RPMI7951 (cell line): Measurements from ENCODE around the gene NPB. TPM values are rescaled to one million over a fixed set of nuclear protein-coding genes. Genes with fewer than 3 reads are reported as not detected.

Source experiments
- DNase-seq: peaks from one replicate; pipeline ENCODE4 v3.0.0-alpha.2; 2012; ENCODE audit warnings: low read depth
- total RNA-seq: library from RNA; depleted of rRNA; stranded (reverse); fragments of >200 nt; shearing (Covaris generic); gene quantifications from 2 replicates; pipeline ENCODE4 v1.2.3, GENCODE V29; 2014; rRNA removed

Gene NPB
- total RNA-seq, result 3.7 and 3.9 TPM in 2 replicates

DNA sequence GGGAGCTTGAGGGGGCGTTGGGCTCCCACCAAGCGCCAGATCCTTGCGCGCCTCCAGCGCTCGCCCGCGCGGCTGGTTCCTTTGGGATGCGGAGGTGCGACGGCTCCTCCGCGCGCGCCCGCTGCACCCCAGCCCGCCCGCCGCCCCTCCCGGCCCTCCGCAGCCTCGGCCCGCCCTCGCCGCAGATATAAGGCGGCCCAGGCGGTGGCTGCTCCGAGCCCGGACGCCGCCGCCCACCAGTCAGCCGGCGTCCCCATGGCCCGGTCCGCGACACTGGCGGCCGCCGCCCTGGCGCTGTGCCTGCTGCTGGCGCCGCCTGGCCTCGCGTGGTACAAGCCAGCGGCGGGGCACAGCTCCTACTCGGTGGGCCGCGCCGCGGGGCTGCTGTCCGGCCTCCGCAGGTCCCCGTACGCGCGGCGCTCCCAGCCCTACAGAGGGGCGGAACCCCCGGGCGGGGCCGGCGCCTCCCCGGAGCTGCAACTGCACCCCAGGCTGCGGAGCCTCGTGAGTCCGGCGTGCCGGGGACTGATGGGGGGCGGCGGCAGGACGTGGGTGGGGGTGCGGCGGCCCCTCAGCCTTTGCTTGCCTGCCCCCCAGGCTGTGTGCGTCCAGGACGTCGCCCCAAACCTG, at the start of gene NPB:
TSS of gene NPB (plus strand) at position 216 of the 630 bp plus-strand sequence. CDS start at position 256, 40 bp downstream.
- no peak for DNase-seq

DNA sequence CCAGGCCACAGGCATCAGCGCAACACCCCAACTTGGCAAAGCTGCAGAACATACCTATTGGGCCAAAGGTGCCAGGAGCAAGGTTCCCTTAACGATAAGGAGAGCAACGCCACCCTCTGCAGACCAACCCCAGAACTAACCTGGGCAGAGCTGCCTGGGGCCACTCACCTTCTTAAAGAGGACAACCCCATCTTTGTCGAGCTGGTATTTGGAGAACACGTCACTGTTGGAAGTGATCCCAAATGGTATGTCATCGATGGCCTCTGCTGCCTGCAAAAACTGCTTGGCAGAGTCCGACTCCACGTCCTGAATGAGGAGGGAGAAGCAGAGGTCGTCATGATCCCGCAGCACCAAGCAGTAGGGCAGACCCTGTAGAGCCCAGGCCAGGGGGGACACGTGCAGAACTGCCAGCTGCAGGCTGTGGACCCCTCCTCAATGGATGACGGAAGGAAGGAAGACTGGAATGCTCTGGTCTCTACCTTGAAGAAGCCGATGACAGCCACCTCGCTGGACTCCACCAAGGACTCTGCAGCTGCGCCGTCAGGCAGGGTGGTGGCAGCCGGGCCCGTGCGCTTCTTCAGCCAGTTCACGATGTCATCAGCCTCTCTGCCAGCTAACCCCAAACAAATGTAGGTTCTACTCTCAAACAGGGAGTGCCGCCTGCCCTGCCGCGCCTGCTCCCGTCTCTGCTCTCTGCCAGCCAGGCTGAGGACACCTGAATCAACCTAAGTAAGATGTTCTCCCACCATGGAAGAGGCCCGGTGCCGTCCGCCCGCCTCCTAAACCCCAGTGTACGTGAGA, 46.9 kb upstream of the NPB start:
- no peak for DNase-seq

DNA sequence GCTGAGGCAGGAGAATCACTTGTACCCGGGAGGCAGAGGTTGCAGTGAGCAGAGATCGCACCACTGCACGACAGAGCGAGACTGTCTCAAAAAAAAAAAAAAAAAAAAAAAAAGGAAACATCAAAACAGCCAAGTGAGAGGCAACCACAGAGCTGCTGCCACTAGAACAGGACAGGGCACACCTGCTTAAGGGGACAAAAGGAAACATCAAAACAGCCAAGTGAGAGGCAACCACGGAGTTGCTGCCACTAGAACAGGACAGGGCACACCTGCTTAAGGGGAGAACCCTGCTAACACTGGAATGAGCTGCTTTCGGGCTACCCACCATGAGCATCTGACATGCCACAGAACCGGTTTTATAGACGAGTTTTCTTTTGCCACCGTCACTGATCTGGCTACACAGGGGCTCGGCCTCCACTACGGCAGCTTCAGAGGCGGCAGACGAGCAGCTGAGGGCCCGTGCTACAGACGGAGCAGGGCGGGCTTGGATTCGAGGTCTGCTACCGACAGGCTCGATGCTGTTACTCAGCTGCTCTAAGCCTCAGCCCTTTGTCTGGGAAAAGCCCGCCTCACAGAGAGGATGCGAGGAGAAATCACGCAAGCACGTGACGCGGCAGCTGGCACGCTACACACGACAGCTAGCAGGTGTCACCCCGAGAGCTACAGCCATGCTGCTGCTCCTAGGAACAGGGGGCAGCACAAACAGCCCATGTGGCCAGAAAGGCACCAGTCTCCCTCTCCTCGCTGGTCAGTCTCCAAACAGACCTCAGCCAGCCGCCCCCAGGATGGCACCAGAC, 43.7 kb upstream of the NPB start:
- DNase-seq, result no peak

DNA sequence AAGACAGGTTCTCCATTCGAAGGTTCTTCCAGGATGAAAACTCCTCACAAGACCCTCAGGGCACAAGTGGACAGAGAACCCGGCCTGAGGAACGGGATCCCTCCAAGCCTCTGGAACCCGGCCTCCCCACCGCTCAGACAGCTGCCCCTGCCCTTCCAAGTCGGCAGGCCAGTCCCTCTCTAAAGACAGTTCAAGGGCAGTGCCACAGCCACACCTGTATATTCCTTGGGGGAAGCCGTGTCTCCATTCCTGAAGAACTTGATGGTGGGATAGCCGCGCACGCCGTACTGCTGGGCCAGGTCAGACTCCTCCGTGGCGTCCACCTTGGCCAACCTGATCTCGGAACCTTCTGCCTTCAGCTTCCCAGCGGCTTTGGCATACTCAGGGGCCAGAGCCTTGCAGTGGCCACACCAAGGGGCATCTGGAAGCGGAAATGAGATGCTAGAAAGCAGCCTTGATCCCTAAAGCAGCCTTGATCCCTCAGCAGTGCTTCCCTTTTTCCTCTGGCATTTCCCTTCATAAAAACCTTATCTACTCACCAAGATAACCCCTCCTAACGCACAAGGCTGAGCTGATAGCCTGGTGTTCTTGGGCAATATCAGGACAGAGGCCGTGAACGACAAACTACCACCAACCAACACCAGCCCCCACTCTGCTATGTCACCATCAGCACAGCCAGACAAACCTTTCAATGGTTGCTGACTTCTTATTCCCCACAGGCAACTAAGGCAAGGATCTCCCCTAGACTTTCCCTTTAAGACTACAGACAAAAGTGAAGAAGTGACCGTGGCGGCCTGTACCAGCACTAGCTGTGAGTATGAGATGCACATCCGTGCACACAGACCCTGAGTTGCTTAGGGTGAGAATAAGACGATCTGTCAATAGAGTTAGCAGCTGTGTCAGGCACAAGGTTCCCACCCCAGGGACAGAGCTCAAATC, 42.8 kb upstream of the NPB start:
- DNase-seq, result no peak

DNA sequence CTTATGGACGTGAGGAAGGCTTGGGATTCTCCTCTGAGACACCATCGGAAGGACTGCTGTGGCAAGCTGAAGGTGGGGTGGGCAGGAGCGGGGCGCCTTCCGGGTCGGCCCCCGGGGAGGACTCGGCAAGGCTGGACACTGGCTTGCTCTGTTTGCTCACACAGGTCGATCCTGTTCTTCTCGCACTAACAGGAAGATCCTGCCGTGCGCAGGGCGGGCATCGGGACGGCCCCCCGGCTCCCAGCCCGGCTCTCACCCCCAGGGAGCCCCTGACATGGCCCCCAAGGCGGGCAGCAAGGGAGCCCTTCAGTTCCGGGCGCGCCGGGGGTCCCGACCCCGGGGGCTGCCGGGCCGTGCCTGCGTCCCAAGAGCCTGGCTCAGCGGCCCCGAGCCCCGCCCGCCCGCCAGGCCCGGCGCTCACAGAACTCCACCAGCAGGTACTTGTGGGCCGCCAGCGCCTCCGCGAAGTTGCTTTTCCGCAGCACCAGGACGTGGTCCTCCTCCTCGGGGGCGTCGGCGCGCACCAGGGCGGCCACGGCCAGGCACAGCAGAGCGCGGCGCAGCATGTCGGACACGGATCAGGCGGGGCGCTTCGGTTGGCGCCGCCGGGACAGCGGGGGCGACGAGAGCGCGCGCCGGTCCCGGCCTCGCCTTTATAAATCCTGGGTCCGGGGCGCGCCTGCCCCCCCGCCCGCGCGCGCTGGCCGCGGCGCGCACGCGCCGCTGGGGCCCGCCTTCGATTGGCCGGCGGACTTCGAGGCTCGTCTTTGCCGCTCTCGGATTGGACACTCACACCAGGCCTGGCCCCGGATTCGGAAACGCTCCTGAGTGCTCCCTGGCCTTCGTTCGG, 41.9 kb upstream of the NPB start, which contains the start of gene P4HB:
TSS of gene P4HB (minus strand) at position 630 of the 850 bp plus-strand sequence. CDS start at position 566, 64 bp downstream.
- no peak for DNase-seq

DNA sequence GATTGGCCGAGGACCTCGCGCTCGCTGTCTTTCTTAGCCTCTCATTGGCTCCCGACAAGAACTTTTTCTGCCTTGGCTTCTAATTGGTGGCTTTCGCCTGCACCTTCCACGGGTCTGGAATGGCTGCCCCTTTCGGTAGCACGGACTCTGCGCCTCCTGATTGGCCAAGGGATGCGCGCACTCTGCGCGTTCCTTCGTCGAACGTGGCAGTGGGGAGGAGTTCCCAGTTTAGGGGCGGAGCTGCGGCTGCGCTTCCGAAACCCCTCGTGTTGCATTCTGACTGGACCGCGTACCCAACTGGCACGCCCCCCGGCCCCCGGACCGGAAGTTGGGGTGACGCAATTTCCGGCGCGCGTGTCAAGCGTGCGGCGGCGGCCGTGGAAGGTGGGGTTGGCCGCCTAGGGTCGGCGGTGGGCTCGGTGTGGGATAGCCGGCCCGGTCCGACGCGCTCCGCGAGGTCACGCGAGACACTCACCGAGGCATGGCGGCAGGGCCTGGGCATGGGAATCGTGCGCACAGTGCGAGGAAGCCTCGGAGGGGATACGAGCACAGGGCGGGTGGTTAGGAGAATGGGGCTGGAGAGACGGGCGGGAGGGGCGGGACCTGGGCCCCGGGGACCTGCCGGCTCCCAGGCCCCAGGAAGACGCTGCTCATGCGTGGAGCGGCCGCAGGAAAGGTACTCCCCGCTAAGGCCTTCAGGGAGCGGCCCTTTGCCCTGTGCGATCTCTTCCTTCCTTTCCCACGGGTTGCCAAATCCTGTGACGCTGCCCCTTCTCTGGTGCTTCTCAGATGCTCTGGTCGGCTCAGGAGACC, 41.1 kb upstream of the NPB start:
- peak; percentile 100 for DNase-seq

DNA sequence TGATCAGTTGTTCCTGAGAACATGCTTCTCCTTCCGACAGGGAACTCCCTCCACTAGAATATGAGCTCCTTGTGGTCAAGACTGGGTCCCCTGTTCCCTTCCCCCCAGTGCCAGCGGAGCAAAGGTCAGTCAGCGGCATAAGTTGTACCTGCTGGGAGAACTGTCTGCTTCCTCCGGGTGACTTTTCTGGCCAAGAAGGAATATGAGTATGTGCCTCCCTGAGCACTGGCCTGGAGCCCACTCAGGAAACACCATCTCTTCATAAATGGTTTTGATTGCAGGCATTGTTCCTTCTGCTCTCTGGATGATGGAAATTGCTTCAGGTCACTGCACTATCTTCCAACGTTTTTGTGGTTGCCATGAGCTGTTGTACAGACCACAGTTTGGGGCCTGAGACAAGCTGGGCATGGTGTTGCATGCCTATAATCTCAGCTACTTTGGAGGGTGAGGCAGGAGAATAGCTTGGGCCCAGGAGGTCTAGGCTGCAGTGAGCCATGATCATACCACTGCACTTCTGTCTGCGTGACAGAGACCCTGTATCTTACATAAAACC, 38.8 kb upstream of the NPB start:
- DNase-seq, result no peak

DNA sequence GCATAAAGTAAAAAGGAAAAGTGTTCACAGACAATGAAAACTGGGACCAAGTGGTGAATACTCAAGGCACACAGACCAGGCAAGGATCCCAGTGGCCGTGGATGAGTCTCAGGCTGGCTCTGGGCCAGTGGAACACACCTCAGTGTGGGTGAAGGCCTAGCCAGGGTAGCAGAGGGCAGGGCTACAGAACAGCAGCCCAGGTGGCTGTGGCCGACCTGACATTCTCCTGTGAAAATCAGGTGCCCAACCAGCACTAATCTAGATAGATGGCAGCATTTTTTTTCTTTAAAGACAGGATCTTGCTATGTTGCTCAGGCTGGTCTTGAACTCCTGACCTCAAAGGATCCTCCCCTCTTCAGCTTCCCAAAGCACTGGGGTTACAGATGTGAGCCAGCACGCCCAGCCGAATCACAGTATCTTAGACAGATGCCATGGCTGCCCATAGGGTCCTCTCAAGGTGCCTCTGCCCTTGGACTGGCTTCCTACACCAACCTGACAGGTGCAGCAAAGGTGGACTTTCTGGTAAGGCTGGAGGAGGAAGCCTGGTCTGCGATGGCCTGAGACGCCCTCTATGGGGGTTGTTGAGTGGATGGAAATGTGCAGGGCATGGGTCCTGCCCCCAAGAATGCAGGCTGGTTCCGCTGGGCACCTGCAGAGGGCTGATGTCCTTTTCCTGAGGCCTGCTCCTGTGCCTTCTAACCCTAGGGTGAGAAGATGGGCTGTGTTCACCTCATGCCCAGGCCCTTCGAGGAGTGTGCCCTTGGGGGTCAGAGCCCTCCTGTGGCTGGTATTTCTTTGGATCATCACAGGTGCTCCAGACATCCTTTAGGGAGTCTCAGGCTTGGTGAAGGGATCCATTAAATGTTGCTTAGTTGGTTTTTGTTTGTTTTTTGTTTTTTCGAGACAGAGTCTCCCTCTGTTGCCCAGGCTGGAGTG, 37.9 kb upstream of the NPB start:
- no peak for DNase-seq

DNA sequence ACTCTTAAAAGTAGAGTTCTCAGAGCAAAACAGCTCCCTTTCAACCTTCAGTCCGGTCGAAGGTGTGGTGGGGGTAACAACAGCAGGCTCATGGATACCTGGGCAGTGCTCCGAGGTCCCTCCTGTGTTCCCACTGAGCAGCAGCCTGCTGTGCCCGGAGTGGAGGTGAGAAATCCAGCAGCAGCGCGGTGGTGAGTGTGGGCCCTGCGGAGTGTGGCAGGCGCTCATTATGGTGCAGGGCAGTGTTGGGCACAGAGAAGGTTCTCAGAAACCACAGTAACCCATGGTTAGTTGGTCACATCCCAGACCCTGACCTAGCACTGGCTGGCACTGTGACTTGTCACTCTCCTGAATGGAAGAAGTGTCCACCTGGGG, 36.7 kb upstream of the NPB start:
- no peak for DNase-seq

DNA sequence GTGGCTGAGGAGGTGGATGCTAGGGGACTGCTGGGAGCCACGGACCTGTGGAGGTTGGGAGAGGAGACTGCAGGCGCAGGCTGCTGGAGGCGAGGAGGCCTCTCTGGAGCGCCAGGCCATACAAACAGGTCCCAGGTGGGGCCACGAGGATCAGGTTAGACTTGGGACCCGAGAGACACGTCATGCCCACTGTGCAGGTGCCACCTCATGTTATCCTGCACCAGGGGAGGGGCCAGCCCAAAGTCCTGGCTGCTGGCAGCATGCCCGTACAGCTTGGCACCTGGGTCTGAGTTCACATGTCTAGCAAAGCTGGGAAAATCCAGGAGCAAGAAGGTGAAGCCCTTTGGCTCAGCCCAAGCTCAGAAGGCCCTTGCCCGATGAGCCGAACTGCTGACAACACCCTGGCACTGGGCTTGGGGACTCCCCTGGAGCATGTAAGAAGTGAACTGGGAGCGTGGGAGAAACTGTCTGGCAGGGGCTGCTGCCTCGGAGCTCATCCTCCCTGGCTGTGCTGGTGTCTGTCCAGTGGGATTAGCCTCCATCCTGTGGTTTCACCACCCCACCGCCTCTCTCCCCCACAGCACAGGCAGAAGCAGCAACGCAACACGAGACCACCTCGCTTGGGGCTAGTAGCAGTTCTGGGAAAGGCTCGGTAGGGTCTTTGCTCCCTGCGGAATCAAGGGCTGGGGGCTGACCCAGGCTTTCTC, 36.2 kb upstream of the NPB start:
- no peak for DNase-seq

DNA sequence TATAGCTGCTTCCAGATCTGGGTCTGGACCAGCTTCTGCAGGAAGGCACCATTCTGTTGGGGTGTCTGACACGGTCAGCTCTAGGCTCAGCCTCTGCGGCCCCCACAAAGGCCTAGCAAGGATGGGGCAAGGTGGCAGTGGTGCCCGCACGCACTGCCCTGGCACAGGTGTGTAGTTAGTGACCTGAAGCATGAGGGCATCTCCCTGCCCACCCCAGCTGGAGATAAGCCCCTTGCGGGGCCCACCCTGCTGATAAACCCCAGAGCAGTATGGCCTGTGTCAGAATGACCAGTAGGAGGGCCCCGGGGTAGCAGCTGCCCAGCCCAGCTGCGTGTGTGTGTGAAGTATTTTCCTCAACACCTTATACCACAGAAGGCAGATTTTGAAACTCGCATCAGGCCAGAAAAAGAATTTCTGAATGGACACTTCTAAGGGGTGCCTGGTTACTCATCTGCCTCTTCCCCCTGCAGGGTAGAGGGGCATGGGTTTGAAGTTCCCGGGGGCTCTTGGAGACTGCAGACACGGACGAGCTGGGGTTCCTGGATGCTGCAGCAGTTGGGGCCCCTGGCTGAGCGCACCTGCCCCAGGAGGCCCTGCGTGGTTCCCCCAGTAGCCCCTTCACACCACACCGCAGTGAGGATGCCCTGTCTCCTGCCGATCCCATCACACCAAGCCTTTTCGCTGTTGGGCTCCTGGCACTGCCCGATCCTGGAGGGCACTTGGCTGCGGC, 35.4 kb upstream of the NPB start:
- no peak for DNase-seq

DNA sequence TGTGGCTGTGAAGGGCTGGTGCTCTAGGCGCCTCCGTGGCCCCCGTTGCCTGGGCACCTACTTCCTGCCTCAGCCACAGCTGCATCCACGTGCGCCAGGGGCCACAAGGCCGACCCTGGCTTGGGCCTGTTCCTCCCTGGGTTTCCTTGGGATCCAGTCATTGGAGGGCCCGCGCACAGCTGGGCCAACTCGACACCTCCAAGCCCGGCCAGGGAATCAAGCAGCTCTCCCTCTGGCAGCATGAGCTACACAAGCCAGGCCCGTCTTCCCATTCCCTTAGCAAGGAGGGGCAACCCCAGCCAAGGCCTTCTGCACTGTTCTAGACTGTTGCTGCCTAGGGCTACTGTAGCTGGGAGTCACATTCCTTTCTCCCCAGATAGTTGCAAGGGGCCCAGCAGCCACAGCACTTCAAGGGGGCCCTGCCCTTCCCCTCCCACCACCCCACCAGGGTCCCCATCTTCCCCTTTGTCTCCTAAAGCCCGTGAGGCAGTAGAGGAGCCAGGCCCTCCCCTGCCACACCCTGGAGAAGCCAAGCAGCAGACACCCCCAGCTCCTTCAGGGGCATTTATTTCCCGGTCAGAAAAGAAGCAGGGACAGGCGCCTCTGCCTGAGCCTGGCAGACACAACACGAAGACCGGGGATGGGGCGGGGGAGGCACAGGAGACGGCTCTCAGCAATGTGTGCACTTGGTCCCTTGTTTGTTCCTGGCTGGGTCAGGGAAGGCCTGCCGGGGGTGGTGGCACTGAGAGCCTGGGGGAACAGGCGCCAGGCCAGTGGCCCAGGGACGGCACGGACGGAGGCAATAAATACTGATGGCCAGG, 34.7 kb upstream of the NPB start:
- DNase-seq, result peak; percentile 77

DNA sequence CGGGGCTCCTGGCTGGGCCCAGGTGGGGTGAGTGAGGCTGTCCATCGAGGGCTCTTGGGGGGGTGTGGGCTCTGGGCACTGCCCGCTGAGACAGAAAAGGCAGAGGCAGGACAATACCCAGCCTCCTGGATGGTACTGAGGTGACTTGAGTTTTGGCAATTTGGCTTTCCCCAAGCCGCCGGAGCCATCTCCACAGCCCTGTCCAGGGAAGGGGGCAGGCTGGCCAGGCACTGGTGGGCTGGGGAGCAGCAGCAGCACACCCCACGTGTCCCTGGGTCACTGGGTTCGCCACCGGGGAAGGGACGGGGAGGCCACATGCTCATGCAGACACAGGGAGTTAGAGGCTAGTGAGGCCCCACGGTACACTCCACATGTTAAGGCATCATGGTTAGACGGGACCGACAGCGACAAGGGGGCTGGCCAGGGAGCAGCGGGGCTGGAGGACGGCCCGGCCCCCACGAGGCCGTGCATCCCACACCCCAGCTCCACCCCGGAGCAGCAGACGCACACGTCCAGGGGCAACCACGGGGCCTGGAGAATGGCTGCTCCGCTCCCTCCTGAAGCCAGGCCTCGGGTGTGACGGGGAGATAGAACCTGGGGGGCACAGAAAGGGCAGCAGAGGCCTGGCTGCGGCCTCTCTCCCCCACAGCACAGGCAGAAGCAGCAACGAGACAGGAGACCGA, 33.9 kb upstream of the NPB start:
- peak; percentile 35 for DNase-seq

DNA sequence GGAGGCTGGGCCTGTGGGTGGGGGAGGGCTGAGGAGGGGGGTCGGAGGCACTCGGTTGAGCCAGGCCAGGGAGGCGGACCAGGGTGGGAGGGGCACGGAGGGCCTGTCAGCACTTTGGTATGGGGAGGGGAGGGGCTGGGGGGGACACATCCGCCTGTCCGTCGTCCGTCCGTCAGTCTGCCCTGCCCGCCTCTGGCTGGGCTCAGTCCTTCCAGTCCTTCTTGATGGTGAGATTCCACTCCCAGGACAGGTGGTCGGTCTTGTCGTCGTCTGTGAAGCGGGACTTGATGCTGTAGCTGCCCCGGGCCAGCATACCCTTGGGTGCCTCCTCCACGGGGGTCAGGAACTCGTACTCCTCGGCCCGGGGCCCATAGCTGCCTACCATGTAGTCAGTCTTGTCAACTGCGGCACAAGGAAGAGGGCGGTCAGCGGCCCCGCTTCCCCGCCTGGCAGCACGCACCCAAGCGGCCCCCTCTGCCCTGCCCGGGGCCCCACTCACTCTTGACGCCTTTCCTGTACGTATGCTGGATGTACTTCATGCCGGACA, 33.3 kb upstream of the NPB start:
- peak; percentile 69 for DNase-seq
